ENCODE data around the gene CLPX. TPM values are rescaled to one million over a fixed set of nuclear protein-coding genes. Genes with fewer than 3 reads are reported as not detected.

Gene CLPX
- total RNA-seq, 1 donor from 2014 or later: 47.7 TPM

DNA sequence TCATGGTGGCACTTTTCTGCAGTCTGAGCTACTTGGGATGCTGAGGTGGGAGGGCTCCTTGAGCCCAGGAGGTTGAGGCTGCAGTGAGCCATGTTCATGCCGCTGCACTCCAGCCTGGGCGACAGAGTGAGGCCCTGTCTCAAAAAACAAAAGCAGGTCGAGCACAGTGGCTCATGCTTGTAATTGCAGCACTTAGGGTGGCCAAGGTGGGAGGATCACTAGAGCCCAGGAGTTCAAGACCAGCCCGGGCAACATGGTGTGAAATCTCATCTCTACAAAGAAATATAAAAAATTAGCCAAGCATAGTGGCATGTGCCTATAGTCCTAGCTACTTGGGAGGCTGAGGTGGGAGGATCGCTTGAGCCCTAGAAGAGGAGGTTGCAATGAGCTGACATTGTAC, 80.1 kb downstream of the CLPX start:
- DNase-seq (ENCODE audit: low spot score): peak; percentile 76

GRCh38 chr15:65102912-65103311, 82.2 kb downstream of the CLPX start:
- peak; percentile 57 for DNase-seq (ENCODE audit: low spot score)

- DNase-seq (ENCODE audit: low spot score): peak; percentile 89
Observed at GRCh38 chr15:65101891-65102708, 83.0 kb downstream of the CLPX start.

DNA sequence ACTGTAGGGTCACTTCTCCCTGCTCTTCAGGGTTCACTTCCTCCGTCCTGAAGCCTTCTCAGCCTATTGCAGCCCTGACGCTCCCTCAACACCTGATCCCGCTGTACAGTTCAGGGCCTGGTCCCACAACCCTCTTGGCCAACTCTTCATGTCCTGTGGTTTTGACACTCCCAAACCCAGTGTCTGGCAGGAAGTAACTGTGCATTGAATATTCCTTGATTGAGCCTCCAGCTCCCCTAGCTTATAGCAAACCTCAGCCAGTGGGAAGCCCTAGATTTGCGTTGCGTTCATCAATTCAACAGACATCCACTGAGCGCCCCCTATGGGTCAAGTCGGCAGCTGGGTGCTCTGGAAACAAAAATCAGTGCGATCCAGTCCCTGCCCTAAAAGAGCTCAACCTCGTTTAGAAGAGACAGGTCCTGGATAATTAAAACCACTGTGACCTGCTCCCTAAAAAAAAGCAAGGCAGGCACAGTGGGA, 83.7 kb downstream of the CLPX start:
- DNase-seq (ENCODE audit: low spot score): peak; percentile 89

GRCh38 chr15:65100442-65100841, 84.7 kb downstream of the CLPX start:
- peak; percentile 89 for DNase-seq (ENCODE audit: low spot score)

DNA sequence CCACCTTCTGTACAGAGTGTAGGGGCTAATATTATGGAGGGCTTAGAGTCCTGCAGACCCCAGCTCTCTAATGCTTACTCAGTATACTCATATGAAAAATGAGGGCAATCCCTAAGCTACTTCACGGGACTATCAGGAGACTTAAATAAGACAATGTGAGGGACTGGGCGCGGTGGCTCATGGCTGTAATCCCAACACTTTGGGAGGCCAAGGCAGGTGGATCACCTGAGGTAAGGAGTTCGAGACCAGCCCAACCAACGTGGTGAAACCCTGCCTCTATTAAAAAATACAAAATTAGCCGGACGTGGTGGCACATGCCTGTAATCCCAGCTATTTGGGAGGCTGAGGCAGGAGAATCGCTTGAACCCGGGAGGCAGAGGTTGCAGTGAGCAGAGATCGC, 85.3 kb downstream of the CLPX start:
- peak; percentile 28 for DNase-seq (ENCODE audit: low spot score)

DNA sequence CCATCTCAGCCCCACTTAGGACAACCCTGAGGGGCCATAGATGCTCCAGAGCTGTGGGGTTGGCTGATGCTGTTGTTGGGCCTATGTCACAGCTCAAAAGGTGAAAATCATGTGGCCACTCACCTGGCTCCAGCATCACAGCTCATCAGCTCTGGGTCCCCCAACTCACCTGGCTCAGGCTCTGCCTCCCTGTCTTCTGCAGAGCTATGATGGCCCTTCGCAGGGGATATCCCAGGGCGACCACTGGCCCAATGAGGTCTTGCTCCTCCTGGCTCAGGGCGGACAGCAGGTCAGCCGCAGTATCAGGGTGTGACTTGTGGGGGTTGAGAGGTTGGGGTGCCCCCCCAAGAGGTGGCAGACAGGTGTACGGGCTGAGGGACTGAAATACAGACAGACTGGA, 85.8 kb downstream of the CLPX start:
- peak; percentile 74 for DNase-seq (ENCODE audit: low spot score)

Other genes starting within 250 kb of the CLPX start
- 93.7 TPM for gene SPG21, start 195.4 kb downstream of the CLPX start, total RNA-seq
- 14.5 TPM for gene MTFMT, start 155.7 kb downstream of the CLPX start, total RNA-seq
- gene SLC51B, start 140.0 kb downstream of the CLPX start, total RNA-seq: not detected
- 4.7 TPM for gene RASL12, start 117.4 kb downstream of the CLPX start, total RNA-seq
- not detected for gene KBTBD13, start 108.6 kb downstream of the CLPX start, total RNA-seq
- 3.9 TPM for gene UBAP1L, start 70.1 kb downstream of the CLPX start, total RNA-seq
- gene PDCD7, start 51.5 kb downstream of the CLPX start, total RNA-seq: 22.9 TPM
- 27.3 TPM for gene CILP, start 26.1 kb upstream of the CLPX start, total RNA-seq
- gene PARP16, start 101.5 kb upstream of the CLPX start, total RNA-seq: 6.0 TPM
- gene RNU5A-1, start 110.7 kb upstream of the CLPX start, total RNA-seq: not detected
- gene RNU5B-1, start 119.3 kb upstream of the CLPX start, total RNA-seq: 29.8 TPM
- gene IGDCC3, start 192.7 kb upstream of the CLPX start, total RNA-seq: not detected
- gene IGDCC4, start 237.6 kb upstream of the CLPX start, total RNA-seq: 0.64 TPM

Measured in mesenteric fat pad (tissue), 1 donor.